Bronchial epithelial cell (primary cell): ENCODE results near the gene COQ10A. TPM values are rescaled to one million over a fixed set of nuclear protein-coding genes. Genes with fewer than 3 reads are reported as not detected.

ENCODE experiments used
- DNase-seq: peaks from one replicate; pipeline ENCODE4 v3.0.0-alpha.2; 2010; ENCODE audit warnings: low read depth
- FAIRE-seq: peaks from 2 replicates; lab custom pipeline; 2011; peaks lifted over from hg19 to GRCh38; lab: Jason Lieb, UNC
- H3K27me3 ChIP-seq: 2 replicates; pipeline ENCODE4 v1.5.1; 2011; ENCODE audit warnings: low read length; ENCODE audit not compliant: control insufficient read depth, insufficient read depth
- H3K36me3 ChIP-seq: 2 replicates; pipeline ENCODE4 v1.5.1; 2011; ENCODE audit warnings: low read length; ENCODE audit not compliant: control insufficient read depth, insufficient read depth
- H3K4me3 ChIP-seq: 2 replicates; pipeline ENCODE4 v1.5.1; 2011; ENCODE audit warnings: mild to moderate bottlenecking, low read depth, low read length, control low read depth
- CTCF ChIP-seq: IDR thresholded peaks from 2 replicates; pipeline ENCODE4 v1.5.1; 2011; ENCODE audit warnings: mild to moderate bottlenecking, moderate library complexity, low read length, control low read depth, inconsistent platforms; ENCODE audit not compliant: insufficient read depth, severe bottlenecking
- total RNA-seq: library from RNA; depleted of rRNA; stranded (reverse); fragments of >200 nt; gene quantifications from 2 replicates; pipeline ENCODE4 v1.2.1, GENCODE V29; 2014

COQ10A gene
- 2.7 and 5.3 TPM in 2 replicates for total RNA-seq

DNA sequence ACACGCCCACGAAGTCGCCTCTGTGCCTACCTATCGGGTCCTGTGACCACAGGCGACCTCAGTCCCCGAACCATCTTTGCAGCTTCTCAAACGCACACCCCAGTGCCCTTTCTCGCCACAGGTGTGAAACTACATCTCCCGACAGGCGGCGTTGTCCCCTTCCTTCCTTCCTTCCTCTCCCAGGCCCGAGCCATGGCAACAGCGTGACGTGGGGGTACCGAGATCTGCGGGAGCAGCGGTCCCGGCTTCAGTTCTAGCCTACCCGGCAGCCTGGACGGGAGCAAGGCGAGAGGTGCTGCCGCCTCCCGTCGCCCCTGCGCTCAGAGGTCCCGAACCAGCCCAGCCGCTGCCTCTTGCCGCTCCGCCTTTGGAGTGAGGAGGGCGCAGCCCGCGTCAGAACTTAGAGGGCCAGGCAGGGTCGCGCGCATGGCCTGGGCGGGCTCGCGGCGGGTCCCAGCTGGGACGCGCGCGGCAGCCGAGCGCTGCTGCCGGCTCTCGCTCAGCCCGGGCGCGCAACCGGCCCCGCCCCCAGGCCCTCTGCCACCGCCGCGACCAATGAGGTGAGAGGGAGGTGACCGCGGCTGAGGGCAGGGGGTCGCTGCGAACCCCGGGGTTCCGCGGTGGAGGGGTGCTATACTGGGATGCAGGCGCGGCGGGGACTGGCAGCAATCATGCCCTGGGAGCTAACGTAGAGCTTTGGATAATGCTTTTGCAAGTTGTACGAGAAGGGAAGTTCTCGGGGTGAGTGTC is at the start of gene COQ10A:
COQ10A (plus strand) TSS at position 250 of the 750 bp plus-strand sequence; CDS start at position 427, 177 bp downstream.
- Histone ChIP-seq H3K27me3 (no peaks in the 10 kb centered on the region), H3K36me3 (peaks cover 3% of the 10 kb centered on the region), H3K4me3 (peak within 1 kb of the TSS; percentile 76)
- DNase-seq, result peak; percentile 79
- TF ChIP-seq CTCF, result peak; percentile 84
- FAIRE-seq, result no peak

DNA sequence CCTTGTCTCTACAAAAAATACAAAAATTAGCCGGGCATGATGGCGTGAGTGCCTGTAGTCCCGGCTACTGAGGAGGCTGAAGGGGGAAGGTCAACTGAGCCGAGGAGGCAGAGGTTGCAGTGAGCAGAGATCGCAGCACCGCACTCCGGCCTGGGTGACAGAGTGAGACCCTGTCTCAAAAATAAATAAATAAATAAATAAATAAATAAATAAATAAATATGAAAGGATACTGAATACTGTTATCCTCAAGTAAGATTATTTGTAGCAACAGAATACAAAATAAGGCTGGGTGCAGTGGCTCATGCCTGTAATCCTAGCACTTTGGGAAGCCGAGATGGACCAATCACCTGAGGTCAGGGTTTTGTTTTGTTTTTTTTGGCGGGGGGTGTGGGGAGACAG is 46.9 kb upstream of the COQ10A start:
- no peak for TF ChIP-seq CTCF
- Histone ChIP-seq H3K4me3 (no peak overlapping the region), H3K27me3 (no peaks in the 10 kb centered on the region), H3K36me3 (peaks cover 6% of the 10 kb centered on the region)
- DNase-seq (no peak), FAIRE-seq (no peak)

- FAIRE-seq, result no peak
- Histone ChIP-seq H3K27me3 (no peaks in the 10 kb centered on the region), H3K36me3 (peaks cover 4% of the 10 kb centered on the region), H3K4me3 (peak overlapping the region; percentile 92)
- peak; percentile 34 for DNase-seq
- no peak for TF ChIP-seq CTCF
These were observed 46.0 kb upstream of the COQ10A start for GRCh38 chr12:56220611-56221231.

DNA sequence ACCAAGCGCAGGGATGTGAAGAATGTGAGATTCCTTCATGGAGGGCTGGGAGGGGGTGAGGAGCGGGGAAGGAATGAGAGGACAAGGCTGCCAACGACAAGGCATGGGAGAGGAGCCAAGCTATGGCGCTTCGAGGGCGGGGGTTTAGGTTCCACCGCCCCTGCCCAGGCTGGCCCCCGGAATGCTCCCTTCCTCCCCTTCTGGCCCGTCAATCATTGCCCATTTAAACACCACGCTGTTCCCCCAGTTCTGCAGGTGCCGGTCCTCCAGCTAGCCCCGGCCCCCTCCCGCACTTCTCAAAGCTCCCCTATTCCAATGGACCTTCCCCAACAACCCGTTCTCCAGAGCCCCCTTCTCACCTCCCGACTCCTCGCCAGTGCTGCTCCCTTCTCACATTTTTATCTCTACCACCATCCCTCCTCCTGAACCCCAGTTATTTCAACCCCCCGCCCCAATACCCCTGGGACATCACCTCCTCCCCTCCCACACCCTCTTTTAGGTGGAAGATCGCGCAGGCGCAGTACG is 45.4 kb upstream of the COQ10A start:
- no peak for TF ChIP-seq CTCF
- Histone ChIP-seq H3K36me3 (peaks cover 4% of the 10 kb centered on the region), H3K4me3 (peak overlapping the region; percentile 92), H3K27me3 (no peaks in the 10 kb centered on the region)
- FAIRE-seq (no peak), DNase-seq (peak; percentile 23)

DNA sequence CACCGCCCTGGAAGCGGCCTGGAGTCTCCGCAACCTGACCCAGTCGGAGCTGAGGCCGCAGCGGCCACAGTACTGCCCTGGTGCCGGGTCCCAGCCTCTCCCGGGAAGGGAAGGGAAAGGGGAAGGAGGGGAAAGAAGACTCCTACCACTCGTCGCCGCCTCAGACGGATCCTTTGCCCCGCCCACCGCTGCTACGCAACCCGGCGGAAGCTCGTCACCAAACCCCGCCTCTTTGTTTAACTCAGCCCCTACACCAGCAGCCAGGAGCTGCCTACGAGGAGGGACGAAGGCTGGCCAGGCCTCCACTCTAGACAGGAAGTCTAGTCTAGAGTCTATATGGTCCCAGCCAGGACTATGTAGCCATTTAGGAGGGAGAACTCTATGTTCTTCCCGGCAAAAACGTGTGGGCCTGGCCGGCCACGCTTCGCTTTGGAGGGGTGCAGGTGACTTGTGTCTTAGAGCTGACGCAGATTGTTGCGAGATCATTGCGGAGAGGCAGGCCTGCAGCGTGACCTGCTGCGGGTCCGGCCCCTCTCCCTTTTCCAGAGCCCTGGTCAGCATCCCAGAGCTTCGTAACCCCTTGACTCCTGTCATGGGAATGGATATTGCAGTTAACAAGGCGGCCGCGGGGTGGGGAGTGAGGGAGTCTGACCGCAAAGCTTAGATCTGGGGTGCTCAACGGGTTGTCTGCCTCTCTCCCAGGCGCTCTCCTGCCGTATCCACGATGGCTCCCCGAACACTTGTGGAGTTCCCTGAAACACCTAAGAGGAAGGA is 44.8 kb upstream of the COQ10A start, which contains the start of gene RNF41:
RNF41 (minus strand) TSS at position 166 of the 774 bp plus-strand sequence. CDS start 7,875 bp downstream, outside the sequence.
- peak; percentile 93 for DNase-seq
- Histone ChIP-seq H3K27me3 (no peaks in the 10 kb centered on the region), H3K36me3 (peaks cover 2% of the 10 kb centered on the region), H3K4me3 (peak within 1 kb of the TSS; percentile 92)
- no peak for FAIRE-seq
- TF ChIP-seq CTCF, result peak; percentile 8
